ENCODE results near the gene ZIM2.

The ZIM2 gene

DNA sequence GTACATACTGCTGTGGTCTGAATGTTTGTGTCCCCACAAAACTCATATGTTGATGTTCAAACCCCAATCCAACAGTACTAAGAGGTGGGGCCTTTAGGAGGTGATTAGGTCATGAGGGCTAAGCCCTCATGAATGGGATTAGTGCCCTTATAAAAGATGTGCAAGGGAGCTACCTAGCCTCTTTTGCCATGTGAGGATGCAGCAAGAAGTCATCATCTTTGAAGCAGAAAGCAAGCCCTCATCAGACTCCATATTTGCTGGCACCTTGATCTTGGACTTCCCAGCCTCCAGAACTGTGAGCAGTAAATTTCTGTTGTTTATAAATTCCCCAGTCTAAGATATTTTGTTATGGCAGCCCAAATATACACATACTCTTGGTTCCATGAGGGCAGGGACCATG lies 33.9 kb downstream of the ZIM2 start:
- DNase-seq = no peak

DNA sequence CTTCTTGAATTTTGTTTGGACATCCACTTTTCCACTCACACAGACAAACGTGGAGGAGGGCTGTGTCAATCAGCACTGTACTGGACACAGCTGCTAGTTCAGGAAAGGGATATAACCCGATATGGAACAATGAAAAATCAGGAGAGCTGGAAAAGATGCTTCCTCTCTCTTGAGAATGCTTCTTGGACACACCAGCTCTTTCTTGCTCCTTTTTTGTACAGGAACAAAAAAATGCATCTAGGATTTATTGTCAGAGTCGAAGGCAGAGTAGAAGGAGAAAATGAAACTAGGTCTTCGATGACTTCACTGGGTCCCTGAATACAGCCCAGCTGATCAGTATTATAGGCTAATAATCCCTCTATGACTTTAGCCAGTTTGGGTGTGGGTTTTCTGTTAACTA lies 62.2 kb downstream of the ZIM2 start:
- no peak for DNase-seq

DNA sequence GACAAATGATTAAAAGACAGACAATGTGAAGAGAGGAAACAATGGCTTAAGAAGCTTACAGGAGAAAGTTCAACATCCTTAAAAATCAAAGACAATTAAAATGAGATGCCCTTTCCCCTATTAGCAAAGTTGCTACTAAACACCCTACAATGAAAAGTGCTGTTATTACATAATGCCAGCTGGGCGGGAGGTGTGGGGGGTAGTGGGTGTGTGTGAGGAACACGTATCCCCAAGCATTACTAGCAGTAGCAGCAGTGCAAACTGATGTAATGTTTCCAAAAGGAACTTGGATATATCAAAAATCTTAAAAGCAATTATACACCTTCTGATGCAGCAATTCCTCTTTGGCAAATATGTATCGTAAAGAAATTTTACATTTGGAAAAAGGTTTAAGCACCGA lies 70.9 kb downstream of the ZIM2 start:
- no peak for DNase-seq

DNA sequence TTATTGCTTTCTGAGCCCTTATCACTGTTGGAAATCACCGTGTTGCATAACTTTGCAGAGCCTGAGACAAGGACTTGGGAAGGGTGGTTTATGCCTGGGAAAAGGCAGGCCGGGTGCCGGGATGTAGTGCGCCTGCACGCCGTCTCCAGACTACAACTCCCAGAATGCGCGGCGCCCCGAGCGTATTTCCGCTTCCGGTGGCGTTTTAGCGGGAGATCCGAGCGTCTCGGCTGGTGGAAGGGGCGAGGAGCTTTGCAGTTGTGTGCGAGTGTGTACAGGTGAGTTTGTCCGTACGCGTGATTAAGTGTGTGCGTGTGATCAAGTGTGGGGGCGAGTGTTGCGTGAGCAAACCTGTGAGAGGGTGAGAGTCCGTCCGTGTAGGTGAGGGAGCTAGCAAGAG lies 75.4 kb downstream of the ZIM2 start:
- DNase-seq = peak; percentile 37

DNA sequence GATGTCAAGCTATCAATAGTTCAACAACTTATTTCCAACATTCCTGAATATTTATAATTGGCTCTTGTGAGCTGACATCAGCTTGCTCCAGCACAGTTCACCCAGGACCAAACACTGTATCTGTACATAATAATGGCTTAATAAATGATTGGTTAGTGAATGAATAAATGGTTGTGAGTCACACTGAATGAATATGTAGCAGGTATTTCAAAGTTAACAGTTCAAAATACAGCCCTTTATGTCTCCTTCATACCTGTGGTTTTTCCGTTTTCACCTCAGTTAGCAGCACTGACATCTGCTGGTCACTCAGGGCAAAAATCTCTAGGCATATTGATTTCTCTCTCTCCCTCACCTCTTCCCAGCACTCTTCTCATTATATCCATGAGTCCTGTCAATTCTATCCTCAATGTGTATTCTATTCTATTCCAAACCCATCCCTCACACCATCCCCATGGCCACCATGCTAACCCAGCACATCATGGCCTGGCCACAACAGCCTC lies 76.3 kb downstream of the ZIM2 start:
- peak; percentile 9 for DNase-seq

DNA sequence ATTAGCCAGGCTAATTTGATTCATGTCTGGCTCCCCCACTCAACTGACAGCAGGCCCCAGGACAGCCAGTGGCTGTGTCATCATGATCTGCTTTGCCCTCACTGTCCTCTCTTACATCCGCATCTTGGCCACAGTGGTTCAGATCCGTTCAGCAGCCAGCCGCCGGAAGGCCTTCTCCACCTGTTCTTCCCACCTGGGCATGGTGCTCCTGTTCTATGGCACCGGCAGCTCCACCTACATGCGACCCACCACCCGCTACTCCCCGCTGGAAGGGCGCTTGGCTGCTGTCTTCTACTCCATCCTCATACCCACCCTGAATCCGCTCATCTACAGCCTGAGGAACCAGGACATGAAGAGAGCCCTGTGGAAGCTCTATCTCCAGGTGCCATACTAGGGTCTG lies 79.7 kb downstream of the ZIM2 start:
- DNase-seq = no peak

DNA sequence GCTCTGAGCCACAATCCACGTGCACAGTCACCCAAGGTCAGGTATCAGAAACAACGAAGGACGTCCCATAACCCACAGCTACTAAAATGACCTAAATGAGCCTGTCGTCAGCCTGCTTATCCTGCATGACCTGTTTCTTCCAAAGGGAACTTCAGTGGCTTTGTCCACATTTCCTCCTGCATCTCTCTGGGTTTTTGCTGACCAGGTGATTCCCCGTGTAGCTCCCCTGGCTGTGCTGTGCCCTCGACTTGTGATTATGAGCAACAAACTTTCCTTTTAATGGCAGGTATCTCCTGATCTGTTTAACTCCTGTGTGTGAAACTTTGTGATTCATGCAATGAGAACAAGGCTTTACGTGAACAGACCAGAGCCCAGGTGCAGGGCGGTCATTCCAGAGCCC lies 81.0 kb downstream of the ZIM2 start:
- no peak for DNase-seq

DNA sequence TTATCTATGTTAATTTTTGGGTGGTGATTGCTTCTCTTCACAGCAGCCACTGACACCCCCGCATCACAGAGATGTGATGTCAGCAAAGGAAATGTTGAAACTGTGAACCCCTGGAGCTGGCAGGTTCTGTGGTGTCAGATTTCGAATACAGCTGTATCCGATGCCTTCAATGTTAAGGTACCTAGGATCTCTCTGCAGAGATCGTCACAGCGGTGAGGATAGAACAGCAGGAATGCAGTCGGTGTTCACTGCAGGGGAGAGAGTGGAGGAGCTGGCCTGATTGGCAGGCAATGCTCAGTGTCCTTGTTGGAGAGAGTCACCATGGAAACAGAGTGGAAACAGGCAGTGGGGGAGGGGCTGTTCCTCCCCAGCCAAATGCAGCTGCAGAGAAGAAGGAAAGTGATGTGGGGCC lies 89.4 kb downstream of the ZIM2 start:
- DNase-seq = no peak

DNA sequence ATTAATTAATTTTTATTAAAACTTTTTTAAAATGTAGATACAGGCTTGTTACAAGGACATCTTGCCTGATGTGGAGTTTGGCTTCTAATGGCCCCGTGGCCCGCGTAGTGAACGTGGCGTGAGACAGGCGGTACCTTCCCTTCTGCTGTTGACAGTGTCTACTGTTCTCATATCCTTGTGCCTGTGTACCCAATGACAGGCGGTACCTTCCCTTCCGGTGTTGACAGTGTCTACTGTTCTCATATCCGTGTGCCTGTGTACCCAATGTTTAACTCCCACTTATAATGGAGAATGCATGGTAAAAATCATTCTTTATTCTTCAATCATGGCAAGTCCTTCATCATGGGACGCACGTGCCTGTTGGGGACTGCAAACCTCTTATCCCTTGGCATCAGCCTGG lies 89.9 kb downstream of the ZIM2 start:
- DNase-seq = no peak

DNA sequence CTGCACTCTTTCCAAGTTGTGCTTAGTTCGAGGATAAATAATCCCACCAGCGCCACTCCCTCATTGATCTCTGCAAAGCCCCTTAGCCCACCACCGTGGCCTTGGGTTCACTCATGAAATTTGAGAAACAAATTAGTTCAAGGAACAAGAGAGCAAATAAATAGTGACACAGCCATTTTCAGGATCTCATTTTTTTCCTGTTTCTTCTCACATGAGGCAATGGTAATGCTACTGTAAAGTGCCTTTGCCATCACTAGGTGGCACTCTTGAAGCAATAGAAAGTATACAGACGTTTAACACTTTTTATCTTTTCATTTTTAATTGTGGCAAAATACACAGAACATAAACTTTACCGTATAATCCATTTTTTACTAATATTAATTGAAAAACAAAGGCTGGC lies 92.1 kb downstream of the ZIM2 start:
- DNase-seq = peak; percentile 46

DNA sequence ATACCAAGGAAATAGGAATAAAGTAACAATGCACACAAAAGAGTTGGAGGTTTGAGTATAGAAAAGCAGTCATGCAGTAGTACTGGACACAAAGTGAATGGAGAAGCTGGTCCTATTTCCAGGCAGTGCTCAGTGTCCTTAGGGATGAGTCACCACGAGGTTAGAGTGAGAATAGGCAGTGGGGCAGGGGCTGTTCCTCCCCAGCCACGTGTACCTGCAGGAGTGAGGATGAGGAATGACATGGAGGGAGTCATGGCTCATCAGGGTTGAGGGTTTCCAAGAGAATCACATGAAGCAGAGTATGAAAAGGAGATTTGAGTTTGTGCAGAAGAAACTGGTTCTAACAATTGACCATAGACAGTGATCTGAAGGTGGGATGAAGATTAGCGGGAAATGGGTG lies 94.2 kb downstream of the ZIM2 start:
- DNase-seq = no peak

DNA sequence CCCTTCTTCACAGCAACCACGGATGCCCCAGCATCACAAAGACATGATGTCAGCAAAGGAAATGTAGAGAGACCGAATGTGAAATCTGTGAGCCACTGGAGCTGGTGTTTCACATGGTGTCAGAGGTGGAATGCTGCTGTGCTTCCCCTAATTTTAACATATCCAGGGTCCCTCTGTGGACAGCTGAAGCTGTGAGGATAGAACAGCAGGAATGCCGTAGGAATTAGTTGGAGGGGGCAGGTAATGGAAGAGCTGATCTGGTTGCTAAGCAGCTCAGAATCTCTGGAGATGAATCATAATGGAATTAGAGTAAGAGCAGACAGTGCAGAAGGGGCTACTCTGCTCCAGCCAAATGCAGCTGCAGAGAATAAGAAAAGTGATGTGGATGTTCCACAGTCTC lies 100.0 kb downstream of the ZIM2 start:
- no peak for DNase-seq

DNA sequence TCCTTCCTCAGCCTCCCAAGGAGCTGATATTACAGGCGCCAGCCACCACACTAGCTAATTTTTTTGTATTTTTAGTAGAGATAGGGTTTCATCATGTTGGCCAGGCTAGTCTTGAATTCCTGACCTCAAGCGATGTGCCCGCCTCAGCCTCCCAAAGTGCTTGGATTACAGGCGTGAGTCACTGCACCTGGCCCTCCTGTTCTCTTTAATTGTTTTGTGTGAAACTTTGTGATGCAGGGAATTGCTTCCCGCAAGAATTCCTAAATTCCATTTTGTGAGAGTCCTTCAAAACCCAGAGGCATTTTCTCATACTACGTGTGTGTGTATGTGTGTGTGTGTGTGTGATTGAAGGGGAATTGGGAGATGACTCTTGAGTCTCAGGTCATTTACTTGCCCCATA lies 104.0 kb downstream of the ZIM2 start:
- DNase-seq = no peak

DNA sequence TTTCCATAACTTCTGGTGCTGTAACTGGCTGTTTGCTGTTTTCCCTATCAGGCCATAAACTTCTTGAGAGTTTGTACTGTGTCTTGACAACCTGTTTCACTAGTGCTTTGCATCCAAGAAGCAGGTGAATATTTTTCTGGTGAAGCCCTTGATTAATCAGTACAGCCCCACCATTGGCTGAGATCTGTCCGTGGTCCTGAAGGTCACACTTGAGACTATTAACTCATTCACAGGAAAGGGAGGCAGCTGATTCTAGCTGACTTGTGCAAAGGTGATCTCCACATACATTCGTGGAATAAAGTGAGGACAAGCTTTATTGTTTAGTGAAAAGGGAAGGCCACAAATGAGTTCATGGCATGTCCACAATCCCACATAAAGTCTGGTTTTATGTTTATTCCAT lies 107.5 kb downstream of the ZIM2 start:
- DNase-seq = no peak

DNA sequence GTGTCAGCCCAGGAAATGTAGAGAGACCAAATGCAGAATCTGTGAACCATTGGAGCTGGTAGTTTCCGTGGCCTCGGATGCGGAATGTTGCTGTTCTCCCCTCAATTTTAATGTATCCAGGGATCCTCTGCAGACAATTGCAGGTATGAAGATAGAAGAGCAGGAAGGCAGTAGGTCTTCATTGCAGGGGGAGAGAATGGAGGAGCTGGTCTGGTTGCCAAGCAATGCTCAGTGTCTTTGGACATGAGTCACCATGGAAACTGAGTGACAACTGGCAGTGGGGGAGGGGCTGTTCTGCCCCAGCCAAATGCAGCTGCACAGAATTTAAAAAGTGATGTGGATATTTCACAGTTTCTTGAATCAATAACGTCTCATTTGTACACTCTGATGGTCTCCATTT lies 112.8 kb downstream of the ZIM2 start:
- no peak for DNase-seq

DNA sequence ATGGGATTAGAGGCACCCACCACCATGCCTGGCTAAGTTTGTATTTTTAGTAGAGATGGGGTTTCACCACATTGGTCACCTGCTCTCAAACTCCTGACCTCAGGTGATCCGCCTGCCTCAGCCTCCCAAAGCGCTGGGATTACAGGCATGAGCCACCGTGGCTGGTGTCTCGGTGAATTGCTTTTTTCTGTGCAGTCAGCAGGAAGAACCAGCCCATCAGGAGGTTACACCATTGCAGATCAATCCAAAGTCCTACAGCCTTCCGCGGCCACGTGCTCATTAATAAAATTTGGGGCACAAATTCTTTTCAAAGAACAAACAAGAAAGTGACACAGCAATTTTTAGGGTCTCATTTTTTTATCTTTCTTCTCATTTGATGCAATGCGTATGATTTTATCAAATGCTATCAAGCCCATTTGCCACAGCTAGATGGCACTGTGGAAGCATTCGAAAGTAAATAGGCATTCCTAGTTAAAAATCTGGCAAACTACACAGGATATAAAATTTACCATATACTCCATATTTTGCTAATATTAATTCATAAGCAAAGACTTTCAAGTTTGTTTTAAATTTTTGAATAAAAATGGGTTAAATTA lies 114.6 kb downstream of the ZIM2 start:
- DNase-seq = peak; percentile 50

Measured in DMS53 (cell line).